ENCODE results near the gene SZT2. TPM values are rescaled to one million over a fixed set of nuclear protein-coding genes. Genes with fewer than 3 reads are reported as not detected.

The SZT2 gene
- total RNA-seq, 6 experiments from 2014 or later = 12.7 to 30.4 (median 19.2) TPM

DNA sequence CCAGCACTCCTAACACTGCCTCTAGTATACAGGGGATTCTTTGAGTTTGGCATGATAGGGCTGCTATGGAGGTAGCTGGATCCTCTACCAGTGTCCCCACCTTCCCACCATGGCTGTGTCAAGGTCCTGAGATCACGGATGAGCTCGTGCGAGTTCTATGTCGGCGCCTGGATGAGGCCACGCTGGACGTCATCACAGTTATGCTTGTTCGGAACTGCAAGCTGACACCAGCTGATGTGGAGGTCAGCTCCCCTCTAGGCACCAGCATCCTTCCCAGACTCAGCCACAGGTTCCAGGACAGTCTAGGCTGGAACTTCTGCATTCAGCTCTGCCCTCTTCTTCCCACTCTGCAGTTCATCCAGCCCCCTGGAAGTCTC is 48.9 kb downstream of the SZT2 start:
- Histone ChIP-seq H3K9me3 (no peaks in the 10 kb centered on the region), H3K4me3 (no peak overlapping the region), H3K36me3 (peaks cover 0 to 58% (median 13%) of the 10 kb centered on the region in 4 donors), H3K27me3 (no peaks in the 10 kb centered on the region), H3K4me1 (peaks cover 0 to 3% (median 0%) of the 10 kb centered on the region in 4 donors), H3K27ac (no peak overlapping the region)
- intact Hi-C loops (cut with DNase I) = no loop called here
- ATAC-seq = no peak
- no CpG with 5 or more reads among the region's 8 CpGs for WGBS (ENCODE audit: insufficient coverage, low coverage, low lambda C conversion rate, missing lambda C conversion rate)
- TF ChIP-seq POLR2A (IDR thresholded peaks at IDR 0.05) = no peak
- TF ChIP-seq, protein P1, sequence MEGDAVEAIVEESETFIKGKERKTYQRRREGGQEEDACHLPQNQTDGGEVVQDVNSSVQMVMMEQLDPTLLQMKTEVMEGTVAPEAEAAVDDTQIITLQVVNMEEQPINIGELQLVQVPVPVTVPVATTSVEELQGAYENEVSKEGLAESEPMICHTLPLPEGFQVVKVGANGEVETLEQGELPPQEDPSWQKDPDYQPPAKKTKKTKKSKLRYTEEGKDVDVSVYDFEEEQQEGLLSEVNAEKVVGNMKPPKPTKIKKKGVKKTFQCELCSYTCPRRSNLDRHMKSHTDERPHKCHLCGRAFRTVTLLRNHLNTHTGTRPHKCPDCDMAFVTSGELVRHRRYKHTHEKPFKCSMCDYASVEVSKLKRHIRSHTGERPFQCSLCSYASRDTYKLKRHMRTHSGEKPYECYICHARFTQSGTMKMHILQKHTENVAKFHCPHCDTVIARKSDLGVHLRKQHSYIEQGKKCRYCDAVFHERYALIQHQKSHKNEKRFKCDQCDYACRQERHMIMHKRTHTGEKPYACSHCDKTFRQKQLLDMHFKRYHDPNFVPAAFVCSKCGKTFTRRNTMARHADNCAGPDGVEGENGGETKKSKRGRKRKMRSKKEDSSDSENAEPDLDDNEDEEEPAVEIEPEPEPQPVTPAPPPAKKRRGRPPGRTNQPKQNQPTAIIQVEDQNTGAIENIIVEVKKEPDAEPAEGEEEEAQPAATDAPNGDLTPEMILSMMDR (IDR thresholded peaks at IDR 0.05) = no peak
- peak in 1 of 3 donors; percentile 35 for DNase-seq

DNA sequence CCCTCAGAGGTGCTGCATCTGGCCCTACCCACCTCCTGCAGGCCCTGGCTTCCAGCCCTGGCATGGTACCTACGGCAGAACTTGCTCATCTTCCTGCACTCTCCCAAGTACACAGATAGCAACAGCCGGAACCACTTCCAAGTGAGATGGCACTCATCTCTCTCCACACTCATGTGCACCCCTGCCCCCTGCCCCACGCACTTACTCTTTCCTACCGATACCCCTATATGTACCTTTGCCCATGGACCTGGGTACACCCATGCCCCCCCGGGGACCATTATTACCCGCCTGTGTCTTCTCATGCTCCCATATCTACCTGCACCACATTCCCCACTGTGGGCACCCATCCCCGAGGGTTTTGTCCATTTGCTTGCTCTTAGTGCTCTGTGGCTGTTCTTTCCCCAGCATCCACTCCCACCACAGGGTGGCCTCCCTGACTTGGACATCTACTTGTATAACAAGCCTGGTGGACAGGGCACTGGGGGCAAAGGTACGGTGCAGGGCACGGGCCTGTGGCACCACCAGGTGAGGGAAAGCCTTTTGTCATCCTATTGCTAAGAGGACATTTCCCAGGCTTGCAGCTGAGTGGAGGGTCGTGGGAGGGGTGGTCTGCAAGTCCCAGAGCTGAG is 49.4 kb downstream of the SZT2 start:
- Histone ChIP-seq H3K9me3 (no peaks in the 10 kb centered on the region), H3K4me1 (peaks cover 0 to 3% (median 0%) of the 10 kb centered on the region in 4 donors), H3K27ac (no peak overlapping the region), H3K4me3 (no peak overlapping the region), H3K36me3 (peaks cover 0 to 58% (median 11%) of the 10 kb centered on the region in 4 donors), H3K27me3 (no peaks in the 10 kb centered on the region)
- intact Hi-C loops (cut with DNase I) = no loop called here
- DNase-seq (peak in 2 of 3 donors; percentile 17 to 35), ATAC-seq (no peak)
- no peak for TF ChIP-seq POLR2A (IDR thresholded peaks at IDR 0.05)
- TF ChIP-seq, protein P1 (IDR thresholded peaks at IDR 0.05) = no peak
- WGBS (ENCODE audit: insufficient coverage, low coverage, low lambda C conversion rate, missing lambda C conversion rate) = 72% methylated on average over 7 of the region's 10 CpGs

DNA sequence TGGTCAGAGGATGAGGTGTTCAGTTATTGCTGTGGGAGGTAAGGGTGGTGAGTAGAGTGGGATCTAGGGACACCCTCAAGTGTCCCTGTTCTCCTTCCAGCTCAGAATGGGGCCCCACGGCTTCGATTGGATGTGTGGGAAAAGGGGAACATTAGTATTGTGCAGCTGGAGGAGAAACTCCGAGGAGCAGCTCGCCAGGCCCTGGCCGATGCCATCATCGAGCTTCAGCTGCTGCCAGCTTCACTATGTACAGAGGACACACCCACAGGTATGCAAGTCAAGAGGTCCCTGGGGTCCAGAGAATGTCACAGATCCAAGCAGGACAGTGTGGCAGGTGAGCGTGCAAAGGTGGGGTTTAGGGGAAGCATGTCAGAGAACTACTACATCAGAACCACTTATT is 50.1 kb downstream of the SZT2 start:
- H3K4me1 ChIP-seq = peaks cover 0 to 3% (median 0%) of the 10 kb centered on the region in 4 donors
- H3K36me3 ChIP-seq = peaks cover 0 to 52% (median 8%) of the 10 kb centered on the region in 4 donors
- no peak overlapping the region for H3K27ac ChIP-seq
- intact Hi-C loops (cut with DNase I) = no loop called here
- TF ChIP-seq POLR2A (IDR thresholded peaks at IDR 0.05) = no peak
- H3K27me3 ChIP-seq = no peaks in the 10 kb centered on the region
- no peaks in the 10 kb centered on the region for H3K9me3 ChIP-seq
- no peak overlapping the region for H3K4me3 ChIP-seq
- 95% methylated on average over 6 of the region's 7 CpGs for WGBS (ENCODE audit: insufficient coverage, low coverage, low lambda C conversion rate, missing lambda C conversion rate)
- DNase-seq = peak in 2 of 3 donors; percentile 17 to 23
- ATAC-seq = no peak

DNA sequence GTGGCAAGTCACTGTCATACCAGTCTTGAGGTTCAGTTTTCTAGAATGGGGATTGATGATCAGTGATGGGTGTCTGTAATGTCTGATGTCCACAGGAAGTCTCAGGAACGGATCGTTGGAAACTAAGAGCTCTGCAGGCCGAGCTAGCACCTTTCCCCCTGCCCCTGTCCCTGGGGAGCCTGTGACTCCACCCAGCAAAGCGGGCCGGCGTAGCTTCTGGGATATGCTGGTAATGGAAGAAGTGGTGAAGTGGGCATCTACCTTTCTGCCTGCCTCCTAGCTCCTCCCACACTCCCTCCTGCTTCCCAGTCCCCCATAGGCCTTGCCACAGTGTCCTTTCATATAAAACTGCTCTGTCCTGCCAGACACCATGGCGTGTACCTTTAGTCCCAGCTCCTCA is 50.7 kb downstream of the SZT2 start:
- Histone ChIP-seq H3K27ac (no peak overlapping the region), H3K9me3 (no peaks in the 10 kb centered on the region), H3K36me3 (peaks cover 0 to 52% (median 8%) of the 10 kb centered on the region in 4 donors), H3K27me3 (no peaks in the 10 kb centered on the region), H3K4me1 (no peaks in the 10 kb centered on the region), H3K4me3 (no peak overlapping the region)
- intact Hi-C loops (cut with DNase I) = no loop called here
- DNase-seq (peak in 2 of 3 donors; percentile 9 to 16), ATAC-seq (no peak)
- no peak for TF ChIP-seq POLR2A (IDR thresholded peaks at IDR 0.05)
- TF ChIP-seq, protein P1 (IDR thresholded peaks at IDR 0.05) = no peak
- WGBS (ENCODE audit: insufficient coverage, low coverage, low lambda C conversion rate, missing lambda C conversion rate) = 100% methylated on average over 1 of the region's 7 CpGs

DNA sequence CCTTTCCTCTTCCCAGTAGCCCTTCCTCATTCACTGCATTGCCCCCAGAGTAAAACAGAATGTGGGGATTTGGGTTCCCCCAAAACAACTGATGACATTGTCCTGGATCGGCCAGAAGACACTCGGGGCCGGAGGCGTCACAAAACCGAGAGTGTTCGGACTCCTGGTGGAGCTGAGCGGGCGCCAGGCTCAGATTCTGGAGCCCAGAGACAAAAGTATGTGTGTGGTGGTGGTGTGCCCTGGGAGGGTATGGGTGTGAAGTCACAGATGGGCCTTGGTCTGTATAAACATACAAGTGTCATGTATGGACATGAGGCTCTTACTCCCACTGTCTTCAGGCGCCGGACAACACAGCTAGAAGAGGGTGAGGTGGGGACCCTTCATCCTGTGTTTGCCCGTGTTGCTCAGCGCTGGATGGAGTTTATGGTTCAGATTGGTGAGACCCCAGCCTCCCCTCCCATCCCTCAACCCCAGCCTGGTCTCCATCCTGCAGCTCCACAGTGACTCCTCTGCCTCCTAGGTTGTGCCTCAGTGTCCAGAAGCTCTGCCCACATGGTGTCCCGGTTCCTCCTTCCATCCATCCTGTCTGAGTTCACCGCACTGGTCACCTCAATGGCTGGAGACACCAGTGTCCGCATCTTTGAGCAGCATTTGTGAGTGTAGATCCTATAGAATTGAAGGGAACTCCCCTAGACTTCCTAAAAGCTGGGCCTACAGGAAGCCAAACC is 51.6 kb downstream of the SZT2 start:
- H3K4me3 ChIP-seq = no peak overlapping the region
- H3K27ac ChIP-seq = no peak overlapping the region
- H3K27me3 ChIP-seq = no peaks in the 10 kb centered on the region
- ATAC-seq = no peak
- H3K36me3 ChIP-seq = peaks cover 0 to 58% (median 8%) of the 10 kb centered on the region in 4 donors
- intact Hi-C loops (cut with DNase I) = no loop called here
- DNase-seq = peak in 2 of 3 donors; percentile 11 to 37
- no peaks in the 10 kb centered on the region for H3K9me3 ChIP-seq
- H3K4me1 ChIP-seq = peaks cover 0 to 5% (median 0%) of the 10 kb centered on the region in 4 donors
- TF ChIP-seq, protein P1 (IDR thresholded peaks at IDR 0.05) = no peak
- WGBS (ENCODE audit: insufficient coverage, low coverage, low lambda C conversion rate, missing lambda C conversion rate) = 98% methylated on average over 8 of the region's 15 CpGs

Measured in right lobe of liver (tissue), 6 donors.